HG02763 (cell line): ENCODE results near the gene LRFN3.
A peak's percentile ranks its signal among the peaks of the same experiment; 100 is the strongest.
"Not testable (repeated sequence)": the region's sequence is repeated elsewhere in the genome, so short reads cannot be mapped to it uniquely, and the experiment has no call there.

Experiments used
- ATAC-seq: cut with Tn5 transposase; IDR thresholded peaks from one replicate; pipeline ENCODE4 v1.9.1; 2021; ENCODE audit warnings: mild to moderate bottlenecking, moderate library complexity; ENCODE audit not compliant: unreplicated experiment

LRFN3 gene

GRCh38 chr19:35935911-35936737, at the start of gene LRFN3:
TSS of gene LRFN3 (plus strand) at chr19:35936374. CDS start at chr19:35939426, 3,052 bp downstream.
- ATAC-seq: no peak

GRCh38 chr19:35887197-35887596, 49.0 kb upstream of the LRFN3 start:
- ATAC-seq: no peak

GRCh38 chr19:35888398-35888797, 47.8 kb upstream of the LRFN3 start:
- ATAC-seq: no peak

- no peak for ATAC-seq
Observed at GRCh38 chr19:35889370-35890112, 46.6 kb upstream of the LRFN3 start.

GRCh38 chr19:35890113-35890650, 46.0 kb upstream of the LRFN3 start:
- ATAC-seq: no peak

- ATAC-seq: not testable (repeated sequence)
Observed at GRCh38 chr19:35891819-35892218, 44.4 kb upstream of the LRFN3 start.

GRCh38 chr19:35894342-35894741, 41.8 kb upstream of the LRFN3 start:
- ATAC-seq: no peak

- ATAC-seq: no peak
Observed at GRCh38 chr19:35895911-35896642, 40.1 kb upstream of the LRFN3 start.

- no peak for ATAC-seq
Observed at GRCh38 chr19:35896643-35897040, 39.5 kb upstream of the LRFN3 start.

- ATAC-seq: no peak
Observed at GRCh38 chr19:35897706-35898451, 38.3 kb upstream of the LRFN3 start.

GRCh38 chr19:35898499-35898809, 37.7 kb upstream of the LRFN3 start:
- ATAC-seq: no peak

- ATAC-seq: peak; percentile 45
Observed at GRCh38 chr19:35899547-35900214, 36.5 kb upstream of the LRFN3 start.

GRCh38 chr19:35901055-35901644, 35.0 kb upstream of the LRFN3 start:
- no peak for ATAC-seq

GRCh38 chr19:35901854-35902661, 34.1 kb upstream of the LRFN3 start, which contains the start of gene HCST:
TSS of gene HCST (plus strand) at chr19:35902529. CDS start at chr19:35902594, 65 bp downstream.
- ATAC-seq: no peak

GRCh38 chr19:35902870-35903475, 33.2 kb upstream of the LRFN3 start:
- no peak for ATAC-seq

GRCh38 chr19:35903550-35904179, 32.5 kb upstream of the LRFN3 start:
- peak; percentile 42 for ATAC-seq

GRCh38 chr19:35904311-35905068, 31.7 kb upstream of the LRFN3 start:
- ATAC-seq: no peak
